ENCODE measurements around the gene LMNB1.
A peak's percentile ranks its signal among the peaks of the same experiment; 100 is the strongest.

GRCh38 chr5:126808521-126808988 lies 31.6 kb downstream of the LMNB1 start:
- TF ChIP-seq, protein P1, sequence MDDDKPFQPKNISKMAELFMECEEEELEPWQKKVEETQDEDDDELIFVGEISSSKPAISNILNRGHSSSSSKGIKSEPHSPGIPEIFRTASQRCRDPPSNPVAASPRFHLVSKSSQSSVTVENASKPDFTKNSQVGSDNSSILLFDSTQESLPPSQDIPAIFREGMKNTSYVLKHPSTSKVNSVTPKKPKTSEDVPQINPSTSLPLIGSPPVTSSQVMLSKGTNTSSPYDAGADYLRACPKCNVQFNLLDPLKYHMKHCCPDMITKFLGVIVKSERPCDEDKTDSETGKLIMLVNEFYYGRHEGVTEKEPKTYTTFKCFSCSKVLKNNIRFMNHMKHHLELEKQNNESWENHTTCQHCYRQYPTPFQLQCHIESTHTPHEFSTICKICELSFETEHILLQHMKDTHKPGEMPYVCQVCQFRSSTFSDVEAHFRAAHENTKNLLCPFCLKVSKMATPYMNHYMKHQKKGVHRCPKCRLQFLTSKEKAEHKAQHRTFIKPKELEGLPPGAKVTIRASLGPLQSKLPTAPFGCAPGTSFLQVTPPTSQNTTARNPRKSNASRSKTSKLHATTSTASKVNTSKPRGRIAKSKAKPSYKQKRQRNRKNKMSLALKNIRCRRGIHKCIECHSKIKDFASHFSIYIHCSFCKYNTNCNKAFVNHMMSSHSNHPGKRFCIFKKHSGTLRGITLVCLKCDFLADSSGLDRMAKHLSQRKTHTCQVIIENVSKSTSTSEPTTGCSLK (tag by site-specific recombination; IDR thresholded peaks at IDR 0.05) = no peak
- TF ChIP-seq, protein P2, sequence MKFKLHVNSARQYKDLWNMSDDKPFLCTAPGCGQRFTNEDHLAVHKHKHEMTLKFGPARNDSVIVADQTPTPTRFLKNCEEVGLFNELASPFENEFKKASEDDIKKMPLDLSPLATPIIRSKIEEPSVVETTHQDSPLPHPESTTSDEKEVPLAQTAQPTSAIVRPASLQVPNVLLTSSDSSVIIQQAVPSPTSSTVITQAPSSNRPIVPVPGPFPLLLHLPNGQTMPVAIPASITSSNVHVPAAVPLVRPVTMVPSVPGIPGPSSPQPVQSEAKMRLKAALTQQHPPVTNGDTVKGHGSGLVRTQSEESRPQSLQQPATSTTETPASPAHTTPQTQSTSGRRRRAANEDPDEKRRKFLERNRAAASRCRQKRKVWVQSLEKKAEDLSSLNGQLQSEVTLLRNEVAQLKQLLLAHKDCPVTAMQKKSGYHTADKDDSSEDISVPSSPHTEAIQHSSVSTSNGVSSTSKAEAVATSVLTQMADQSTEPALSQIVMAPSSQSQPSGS (tag by site-specific recombination; IDR thresholded peaks at IDR 0.05; ENCODE audit: low read depth) = no peak
- TF ChIP-seq, protein P3, sequence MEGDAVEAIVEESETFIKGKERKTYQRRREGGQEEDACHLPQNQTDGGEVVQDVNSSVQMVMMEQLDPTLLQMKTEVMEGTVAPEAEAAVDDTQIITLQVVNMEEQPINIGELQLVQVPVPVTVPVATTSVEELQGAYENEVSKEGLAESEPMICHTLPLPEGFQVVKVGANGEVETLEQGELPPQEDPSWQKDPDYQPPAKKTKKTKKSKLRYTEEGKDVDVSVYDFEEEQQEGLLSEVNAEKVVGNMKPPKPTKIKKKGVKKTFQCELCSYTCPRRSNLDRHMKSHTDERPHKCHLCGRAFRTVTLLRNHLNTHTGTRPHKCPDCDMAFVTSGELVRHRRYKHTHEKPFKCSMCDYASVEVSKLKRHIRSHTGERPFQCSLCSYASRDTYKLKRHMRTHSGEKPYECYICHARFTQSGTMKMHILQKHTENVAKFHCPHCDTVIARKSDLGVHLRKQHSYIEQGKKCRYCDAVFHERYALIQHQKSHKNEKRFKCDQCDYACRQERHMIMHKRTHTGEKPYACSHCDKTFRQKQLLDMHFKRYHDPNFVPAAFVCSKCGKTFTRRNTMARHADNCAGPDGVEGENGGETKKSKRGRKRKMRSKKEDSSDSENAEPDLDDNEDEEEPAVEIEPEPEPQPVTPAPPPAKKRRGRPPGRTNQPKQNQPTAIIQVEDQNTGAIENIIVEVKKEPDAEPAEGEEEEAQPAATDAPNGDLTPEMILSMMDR (tag by site-specific recombination; IDR thresholded peaks at IDR 0.05) = 0 out of 2 replicates have a peak, but pooled peaks have one; percentile 22
- TF ChIP-seq BCL11A (tag by site-specific recombination; IDR thresholded peaks at IDR 0.05; ENCODE audit: low read depth) (no peak), REST (tag by site-specific recombination; IDR thresholded peaks at IDR 0.05) (no peak), ZNF48 (tag by site-specific recombination; IDR thresholded peaks at IDR 0.05) (no peak), ZNF391 (tag by site-specific recombination; IDR thresholded peaks at IDR 0.05; ENCODE audit: borderline replicate concordance, low read depth) (no peak), ZNF274 (IDR thresholded peaks at IDR 0.05; ENCODE audit: low read length) (no peak), ZNF274 (tag by site-specific recombination; IDR thresholded peaks at IDR 0.05; ENCODE audit: borderline replicate concordance) (no peak), ZNF677 (tag by site-specific recombination; IDR thresholded peaks at IDR 0.05) (no peak), MEIS1 (CRISPR knock-in tag; IDR thresholded peaks at IDR 0.05; ENCODE audit: borderline replicate concordance) (no peak)
